NCI-H128 (cell line): ENCODE measurements around the gene CYP27C1.
"Not testable (repeated sequence)": the region's sequence is repeated elsewhere in the genome, so short reads cannot be mapped to it uniquely, and the experiment has no call there.

ENCODE experiments used
- DNase-seq: peaks from one replicate; lab custom pipeline; 2025; ENCODE audit not compliant: unreplicated experiment; lab: John Stamatoyannopoulos, UW

The CYP27C1 gene

GRCh38 chr2:127175041-127175721, 44.9 kb downstream of the CYP27C1 start:
- no peak for DNase-seq

GRCh38 chr2:127174640-127175039, 45.5 kb downstream of the CYP27C1 start:
- no peak for DNase-seq

- DNase-seq = no peak
Measured at GRCh38 chr2:127174136-127174535, 46.0 kb downstream of the CYP27C1 start.

GRCh38 chr2:127173057-127173456, 47.0 kb downstream of the CYP27C1 start:
- no peak for DNase-seq

- no peak for DNase-seq
Measured at GRCh38 chr2:127172306-127172705, 47.8 kb downstream of the CYP27C1 start.

GRCh38 chr2:127170452-127171197, 49.5 kb downstream of the CYP27C1 start:
- no peak for DNase-seq

- no peak for DNase-seq
Measured at GRCh38 chr2:127170021-127170420, 50.1 kb downstream of the CYP27C1 start.

GRCh38 chr2:127169066-127169660, 50.9 kb downstream of the CYP27C1 start:
- no peak for DNase-seq

GRCh38 chr2:127166231-127166860, 53.8 kb downstream of the CYP27C1 start:
- DNase-seq = no peak

GRCh38 chr2:127165539-127165935, 54.6 kb downstream of the CYP27C1 start:
- no peak for DNase-seq

GRCh38 chr2:127164761-127165538, 55.1 kb downstream of the CYP27C1 start:
- DNase-seq = no peak

- no peak for DNase-seq
Measured at GRCh38 chr2:127163921-127164320, 56.2 kb downstream of the CYP27C1 start.

- DNase-seq = not testable (repeated sequence)
Measured at GRCh38 chr2:127163090-127163406, 57.1 kb downstream of the CYP27C1 start.

- no peak for DNase-seq
Measured at GRCh38 chr2:127162261-127163089, 57.6 kb downstream of the CYP27C1 start.

- DNase-seq = no peak
Measured at GRCh38 chr2:127161176-127162136, 58.6 kb downstream of the CYP27C1 start.

GRCh38 chr2:127160676-127161075, 59.4 kb downstream of the CYP27C1 start:
- DNase-seq = no peak

GRCh38 chr2:127159543-127159942, 60.6 kb downstream of the CYP27C1 start:
- DNase-seq = no peak

GRCh38 chr2:127158614-127159290, 61.3 kb downstream of the CYP27C1 start:
- no peak for DNase-seq
